NOMO-1 treated with DMSO at 0.1 percent for 48 hours (cell line): ENCODE data around the gene GCSAM.
"Not testable (repeated sequence)": the region's sequence is repeated elsewhere in the genome, so short reads cannot be mapped to it uniquely, and the experiment has no call there.

Experiments
- DNase-seq: peaks from one replicate; lab custom pipeline; 2025; ENCODE audit not compliant: unreplicated experiment; lab: John Stamatoyannopoulos, UW

Gene GCSAM

DNA sequence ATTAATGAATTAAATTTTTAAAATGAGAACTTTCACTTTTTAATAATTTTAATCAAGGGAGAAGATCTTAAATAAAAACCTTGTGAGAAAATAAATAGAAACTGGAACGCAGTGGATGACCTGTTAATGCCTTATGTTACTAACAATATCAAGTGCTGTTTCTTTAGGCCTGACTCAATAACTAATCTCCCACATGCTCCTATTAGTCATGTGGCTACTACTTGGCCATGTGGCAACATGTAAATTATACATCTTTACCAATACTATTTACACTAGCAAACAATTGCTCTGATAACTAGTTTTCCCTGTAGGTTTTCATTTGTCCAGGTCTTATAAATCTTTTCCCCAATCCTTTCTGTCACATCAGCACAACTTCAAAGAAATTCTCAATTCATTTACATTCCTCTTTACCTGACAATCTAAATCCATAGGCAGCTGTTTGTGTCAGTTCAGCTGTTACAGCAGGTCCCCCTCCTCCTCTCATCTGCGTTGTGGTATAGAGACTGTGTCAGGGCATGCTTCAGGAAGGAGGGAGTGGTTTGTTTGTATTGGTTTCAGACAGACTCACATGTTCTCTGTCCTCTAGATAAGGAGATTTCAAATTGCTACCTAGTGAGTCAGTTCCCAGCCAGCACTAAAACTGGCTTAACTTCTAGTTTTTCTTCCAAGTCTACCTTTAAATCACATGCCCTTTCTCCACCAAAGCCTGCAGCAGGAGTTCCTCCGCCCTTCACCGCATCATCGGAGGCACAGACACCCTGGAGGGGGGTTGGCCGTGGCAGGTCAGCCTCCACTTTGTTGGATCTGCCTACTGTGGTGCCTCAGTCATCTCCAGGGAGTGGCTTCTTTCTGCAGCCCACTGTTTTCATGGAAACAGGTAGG is 58.2 kb downstream of the GCSAM start:
- DNase-seq, result no peak

DNA sequence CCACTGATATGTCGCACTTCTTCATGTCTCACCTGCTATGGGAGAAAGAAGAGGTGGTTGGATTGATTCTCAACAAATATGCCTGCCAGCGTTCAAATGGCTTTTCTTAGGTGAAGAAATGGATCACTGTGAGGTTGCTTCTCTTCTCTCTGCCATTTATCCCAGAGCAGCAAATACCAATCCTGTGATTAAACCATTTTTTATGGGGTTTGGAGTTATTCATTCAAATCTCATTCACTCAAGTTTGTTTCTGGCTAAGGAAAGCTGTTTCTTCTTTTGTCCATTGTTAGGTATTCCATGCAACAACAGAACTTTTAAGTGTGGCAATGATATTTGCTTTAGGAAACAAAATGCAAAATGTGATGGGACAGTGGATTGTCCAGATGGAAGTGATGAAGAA is 59.0 kb downstream of the GCSAM start:
- no peak for DNase-seq

DNA sequence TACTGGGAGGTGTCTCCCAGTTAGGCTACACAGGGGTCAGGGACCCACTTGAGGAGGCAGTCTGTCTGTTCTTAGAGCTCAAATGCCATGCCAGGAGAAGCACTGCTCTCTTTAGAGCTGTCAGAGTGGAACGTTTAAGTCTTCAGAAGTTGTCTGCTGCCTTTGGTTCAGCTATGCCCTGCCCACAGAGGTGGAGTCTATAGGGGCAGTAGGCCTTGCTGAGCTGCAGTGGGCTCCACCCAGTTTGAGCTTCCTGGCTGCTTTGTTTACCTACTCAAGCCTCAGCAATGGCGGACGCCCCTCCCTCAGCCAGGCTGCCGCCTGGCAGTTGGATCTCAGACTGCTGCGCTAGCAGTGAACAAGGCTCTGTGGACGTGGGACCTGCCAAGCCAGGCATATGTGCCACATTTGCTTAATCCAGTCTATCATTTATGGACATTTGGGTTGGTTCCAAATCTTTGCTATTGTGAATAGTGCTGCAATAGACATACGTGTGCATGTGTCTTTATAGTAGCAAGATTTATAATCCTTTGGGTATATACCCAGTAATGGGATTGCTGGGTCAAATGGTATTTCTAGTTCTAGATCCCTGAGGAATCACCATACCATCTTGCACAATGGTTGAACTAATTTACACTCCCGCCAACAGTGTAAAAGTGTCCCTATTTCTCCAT is 60.5 kb downstream of the GCSAM start:
- not testable (repeated sequence) for DNase-seq
